GM19463 (cell line): ENCODE results near the gene ADAMTS7.
"Not testable (repeated sequence)": the region's sequence is repeated elsewhere in the genome, so short reads cannot be mapped to it uniquely, and the experiment has no call there.

Experiments
- ATAC-seq: cut with Tn5 transposase; IDR thresholded peaks from one replicate; pipeline ENCODE4 v1.9.1; 2021; ENCODE audit warnings: mild to moderate bottlenecking, moderate library complexity; ENCODE audit not compliant: unreplicated experiment

ADAMTS7 gene, protein sequence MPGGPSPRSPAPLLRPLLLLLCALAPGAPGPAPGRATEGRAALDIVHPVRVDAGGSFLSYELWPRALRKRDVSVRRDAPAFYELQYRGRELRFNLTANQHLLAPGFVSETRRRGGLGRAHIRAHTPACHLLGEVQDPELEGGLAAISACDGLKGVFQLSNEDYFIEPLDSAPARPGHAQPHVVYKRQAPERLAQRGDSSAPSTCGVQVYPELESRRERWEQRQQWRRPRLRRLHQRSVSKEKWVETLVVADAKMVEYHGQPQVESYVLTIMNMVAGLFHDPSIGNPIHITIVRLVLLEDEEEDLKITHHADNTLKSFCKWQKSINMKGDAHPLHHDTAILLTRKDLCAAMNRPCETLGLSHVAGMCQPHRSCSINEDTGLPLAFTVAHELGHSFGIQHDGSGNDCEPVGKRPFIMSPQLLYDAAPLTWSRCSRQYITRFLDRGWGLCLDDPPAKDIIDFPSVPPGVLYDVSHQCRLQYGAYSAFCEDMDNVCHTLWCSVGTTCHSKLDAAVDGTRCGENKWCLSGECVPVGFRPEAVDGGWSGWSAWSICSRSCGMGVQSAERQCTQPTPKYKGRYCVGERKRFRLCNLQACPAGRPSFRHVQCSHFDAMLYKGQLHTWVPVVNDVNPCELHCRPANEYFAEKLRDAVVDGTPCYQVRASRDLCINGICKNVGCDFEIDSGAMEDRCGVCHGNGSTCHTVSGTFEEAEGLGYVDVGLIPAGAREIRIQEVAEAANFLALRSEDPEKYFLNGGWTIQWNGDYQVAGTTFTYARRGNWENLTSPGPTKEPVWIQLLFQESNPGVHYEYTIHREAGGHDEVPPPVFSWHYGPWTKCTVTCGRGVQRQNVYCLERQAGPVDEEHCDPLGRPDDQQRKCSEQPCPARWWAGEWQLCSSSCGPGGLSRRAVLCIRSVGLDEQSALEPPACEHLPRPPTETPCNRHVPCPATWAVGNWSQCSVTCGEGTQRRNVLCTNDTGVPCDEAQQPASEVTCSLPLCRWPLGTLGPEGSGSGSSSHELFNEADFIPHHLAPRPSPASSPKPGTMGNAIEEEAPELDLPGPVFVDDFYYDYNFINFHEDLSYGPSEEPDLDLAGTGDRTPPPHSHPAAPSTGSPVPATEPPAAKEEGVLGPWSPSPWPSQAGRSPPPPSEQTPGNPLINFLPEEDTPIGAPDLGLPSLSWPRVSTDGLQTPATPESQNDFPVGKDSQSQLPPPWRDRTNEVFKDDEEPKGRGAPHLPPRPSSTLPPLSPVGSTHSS (N-terminal part only)

DNA sequence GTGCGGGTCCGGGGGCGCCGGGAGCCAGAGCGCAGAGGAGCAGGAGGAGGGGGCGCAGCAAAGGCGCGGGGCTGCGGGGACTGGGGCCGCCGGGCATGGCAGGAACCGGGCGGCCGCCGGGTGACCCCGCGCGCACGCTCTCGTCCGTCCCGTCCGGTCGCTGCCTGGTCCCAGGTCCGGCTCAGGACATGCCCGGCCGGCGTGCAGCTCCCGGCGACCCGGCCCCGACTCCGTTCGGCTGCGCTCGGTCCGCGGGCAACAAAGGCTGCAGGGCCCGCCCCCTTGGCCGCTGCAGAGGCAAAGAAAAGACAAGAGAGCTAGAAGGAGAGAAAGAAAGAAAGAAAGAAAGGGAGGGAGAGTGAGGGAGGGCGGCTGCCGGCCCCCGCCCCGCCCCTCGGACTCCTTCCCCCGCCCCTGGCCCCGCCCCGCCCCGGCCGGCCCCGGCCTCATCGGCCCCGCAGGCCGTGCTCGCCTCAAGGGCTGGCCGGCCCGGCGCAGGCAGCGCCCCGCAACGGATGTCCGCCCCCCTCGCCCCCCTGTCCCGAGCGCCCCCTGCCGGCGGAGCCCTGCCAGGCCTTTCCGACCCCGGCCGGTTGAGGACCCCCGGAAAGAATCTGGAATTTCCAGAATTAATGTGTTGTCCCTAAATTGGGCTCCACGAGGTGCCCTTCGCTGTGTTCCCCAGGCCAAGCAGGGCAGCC is at the start of gene ADAMTS7:
ADAMTS7 (minus strand) TSS at position 341 of the 701 bp plus-strand sequence; CDS start at position 97, 244 bp downstream.
- ATAC-seq = peak; percentile 78

GRCh38 chr15:78859971-78860719 is 48.9 kb upstream of the ADAMTS7 start:
- peak; percentile 70 for ATAC-seq

- no peak for ATAC-seq
Observed at GRCh38 chr15:78855746-78856145, 44.5 kb upstream of the ADAMTS7 start.

- ATAC-seq = no peak
Observed at GRCh38 chr15:78854833-78855372, 43.6 kb upstream of the ADAMTS7 start.

- no peak for ATAC-seq
Observed at GRCh38 chr15:78853500-78853899, 42.2 kb upstream of the ADAMTS7 start.

GRCh38 chr15:78850941-78851755 is 39.9 kb upstream of the ADAMTS7 start:
- no peak for ATAC-seq

DNA sequence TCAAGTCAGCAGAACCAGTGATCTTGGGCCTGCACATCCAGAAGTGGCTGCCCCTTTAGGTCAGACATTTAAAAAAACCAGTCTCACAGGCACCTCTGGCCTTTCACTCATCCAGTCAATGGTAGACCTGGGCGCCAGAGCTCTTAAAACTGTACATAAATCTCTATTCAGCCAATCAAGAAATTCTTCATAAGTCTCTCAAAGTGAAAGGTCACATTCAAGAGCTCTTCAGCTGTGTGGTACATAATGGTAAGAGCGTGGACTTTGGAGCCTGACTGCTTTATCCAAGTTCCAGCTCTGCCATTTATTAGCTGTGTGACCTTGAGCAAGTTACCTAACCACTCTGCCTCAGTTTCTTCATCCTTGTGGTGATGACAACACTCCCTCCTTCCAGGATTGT is 39.1 kb upstream of the ADAMTS7 start:
- ATAC-seq = no peak

GRCh38 chr15:78847387-78847906 is 36.2 kb upstream of the ADAMTS7 start:
- not testable (repeated sequence) for ATAC-seq

- ATAC-seq = not testable (repeated sequence)
Observed at GRCh38 chr15:78846906-78847305, 35.6 kb upstream of the ADAMTS7 start.

GRCh38 chr15:78842519-78842918 is 31.3 kb upstream of the ADAMTS7 start:
- no peak for ATAC-seq

- ATAC-seq = no peak
Observed at GRCh38 chr15:78841891-78842290, 30.6 kb upstream of the ADAMTS7 start.

DNA sequence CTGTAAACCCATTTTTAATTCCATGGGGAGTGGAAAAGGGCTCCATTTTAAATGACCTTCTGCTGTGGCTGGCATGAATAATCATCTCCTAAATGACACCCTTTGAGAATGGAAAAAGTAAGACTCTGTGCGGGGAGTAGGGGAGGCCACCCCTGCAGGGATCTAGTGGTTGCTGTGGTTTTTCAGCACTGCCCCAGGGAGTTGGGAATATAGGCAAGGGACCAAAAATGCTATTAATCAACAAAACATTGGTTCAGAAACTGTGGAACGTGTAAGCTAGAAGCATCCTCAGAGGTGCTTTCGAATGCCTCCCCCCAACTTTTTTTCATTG is 30.1 kb upstream of the ADAMTS7 start:
- ATAC-seq = no peak

GRCh38 chr15:78840661-78841375 is 29.6 kb upstream of the ADAMTS7 start:
- ATAC-seq = no peak

- ATAC-seq = not testable (repeated sequence)
Observed at GRCh38 chr15:78839151-78839550, 27.9 kb upstream of the ADAMTS7 start.

- no peak for ATAC-seq
Observed at GRCh38 chr15:78838489-78838888, 27.2 kb upstream of the ADAMTS7 start.

DNA sequence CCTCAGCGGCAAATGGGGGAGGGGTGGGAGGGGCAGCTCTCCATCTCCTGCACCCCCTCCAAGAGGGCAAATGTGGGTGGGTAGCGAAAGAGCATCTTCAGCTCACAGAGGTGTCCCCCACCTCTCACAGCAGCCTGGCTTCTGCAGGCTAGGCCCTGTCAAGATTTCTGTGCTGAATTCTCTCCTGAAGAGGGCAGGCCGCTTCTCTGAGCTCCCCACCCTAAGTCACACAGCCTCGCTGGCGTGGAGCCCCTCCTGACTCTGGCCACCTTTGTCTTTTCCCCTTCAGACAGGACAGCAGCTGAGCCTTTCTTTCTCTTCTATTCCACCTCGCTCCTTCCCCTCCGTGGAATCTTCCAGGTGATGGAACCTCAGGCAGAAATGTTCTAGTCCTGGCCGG is 26.3 kb upstream of the ADAMTS7 start:
- ATAC-seq = no peak

DNA sequence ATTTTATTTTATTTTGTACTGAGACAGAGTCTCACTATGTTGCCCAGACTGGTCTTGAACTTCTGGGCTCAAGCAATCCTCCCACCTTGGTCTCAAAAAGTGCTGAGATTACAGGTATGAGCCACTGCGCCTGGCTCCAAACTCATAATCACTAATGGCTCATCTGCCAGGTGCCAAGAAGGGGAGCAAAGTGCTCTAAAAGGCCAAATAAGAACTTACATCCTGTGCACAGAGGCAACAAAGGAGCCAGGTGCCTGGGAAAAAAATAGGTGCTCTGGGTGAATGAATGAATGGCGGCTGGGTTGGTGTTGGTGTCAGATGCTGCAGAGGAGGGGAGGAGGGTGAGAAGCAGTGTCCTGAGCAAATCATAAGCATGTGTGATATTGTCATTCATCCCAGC is 25.9 kb upstream of the ADAMTS7 start:
- ATAC-seq = no peak

- ATAC-seq = no peak
Observed at GRCh38 chr15:78836333-78836732, 25.1 kb upstream of the ADAMTS7 start.
